IMR-90 (cell line): ENCODE results near the gene ADAM23. TPM values are rescaled to one million over a fixed set of nuclear protein-coding genes. Genes with fewer than 3 reads are reported as not detected.

ENCODE experiments used
- ATAC-seq: fragments of 200-7000 bp; cut with Tn5 transposase; 2 replicates; pipeline ENCODE4 v1.9.1; 2020; ENCODE audit warnings: low read depth, mild to moderate bottlenecking, moderate library complexity
- BruUV-seq: library from RNA; stranded (reverse); fragments of 400-500 nt; replicated peaks from 2 replicates; lab custom pipeline; 2021; lab: Mats Ljungman, UMichigan
- CTCF ChIA-PET: fragments of 300-600 bp; formaldehyde crosslinking; extraction: SDS; loops from one replicate; lab custom pipeline; 2021; ENCODE audit warnings: antibody characterized with exemption; lab: Yijun Ruan, JAX
- POLR2A ChIA-PET: fragments of 300-600 bp; sonication (Branson Sonifier 250); formaldehyde crosslinking; loops from one replicate; lab custom pipeline; 2022; ENCODE audit warnings: antibody characterized with exemption; ENCODE audit not compliant: unreplicated experiment; lab: Charles Lee
- DNase-seq: peaks from one replicate; pipeline ENCODE4 v3.0.0; 2013
- H2AFZ ChIP-seq: replicated peaks from 2 replicates; pipeline ENCODE3; 2013; ENCODE audit warnings: low read length, mild to moderate bottlenecking; ENCODE audit not compliant: poor library complexity
- H2AK5ac ChIP-seq: 2 replicates; pipeline ENCODE4 v1.6.1; 2013; ENCODE audit warnings: low read depth, low read length, inconsistent platforms
- H2AK9ac ChIP-seq: replicated peaks from 2 replicates; pipeline ENCODE3; 2013; ENCODE audit warnings: mild to moderate bottlenecking, low read depth, low read length, moderate library complexity; ENCODE audit not compliant: poor library complexity
- H2BK120ac ChIP-seq: 2 replicates; pipeline ENCODE4 v1.6.1; 2013; ENCODE audit warnings: low read depth, low read length, inconsistent platforms
- H2BK15ac ChIP-seq: 3 replicates; pipeline ENCODE4 v1.6.1; 2013; ENCODE audit warnings: low read depth, low read length, inconsistent platforms
- H2BK20ac ChIP-seq: 2 replicates; pipeline ENCODE4 v1.6.1; 2013; ENCODE audit warnings: low read depth, mild to moderate bottlenecking, inconsistent platforms, low read length, moderate library complexity
- H2BK5ac ChIP-seq: 2 replicates; pipeline ENCODE4 v1.6.1; 2013; ENCODE audit warnings: mild to moderate bottlenecking, low read depth, low read length, inconsistent platforms; ENCODE audit not compliant: poor library complexity, severe bottlenecking
- H3K14ac ChIP-seq: replicated peaks from 2 replicates; pipeline ENCODE4 v1.6.1; 2013; ENCODE audit warnings: low read depth, low read length, inconsistent platforms
- H3K18ac ChIP-seq: 2 replicates; pipeline ENCODE4 v1.6.1; 2013; ENCODE audit warnings: low read depth, low read length, control low read depth
- H3K23ac ChIP-seq: 2 replicates; pipeline ENCODE4 v1.6.1; 2013; ENCODE audit warnings: low read depth, low read length, inconsistent platforms
- H3K27ac ChIP-seq: 2 replicates; pipeline ENCODE4 v1.5.1; 2013; ENCODE audit warnings: mild to moderate bottlenecking, control low read depth, low read length; ENCODE audit not compliant: insufficient read depth
- H3K27me3 ChIP-seq: 2 replicates; pipeline ENCODE4 v1.6.1; 2013; ENCODE audit warnings: low read length; ENCODE audit not compliant: control insufficient read depth, insufficient read depth
- H3K36me3 ChIP-seq: 2 replicates; pipeline ENCODE4 v1.6.1; 2013; ENCODE audit warnings: low read length, mixed read lengths; ENCODE audit not compliant: control insufficient read depth, insufficient read depth
- H3K4ac ChIP-seq: 2 replicates; pipeline ENCODE4 v1.6.1; 2013; ENCODE audit warnings: low read depth, low read length, inconsistent platforms
- H3K4me1 ChIP-seq: 2 replicates; pipeline ENCODE4 v1.6.1; 2013; ENCODE audit warnings: low read length, mixed read lengths; ENCODE audit not compliant: control insufficient read depth, insufficient read depth
- H3K4me2 ChIP-seq: 2 replicates; pipeline ENCODE4 v1.6.1; 2013; ENCODE audit warnings: low read depth, mild to moderate bottlenecking, control low read depth, low read length, moderate library complexity
- H3K4me3 ChIP-seq: 2 replicates; pipeline ENCODE4 v1.5.1; 2013; ENCODE audit warnings: low read depth, mild to moderate bottlenecking, control low read depth, low read length, moderate library complexity; ENCODE audit not compliant: insufficient read depth
- H3K56ac ChIP-seq: 2 replicates; pipeline ENCODE4 v1.6.1; 2013; ENCODE audit warnings: low read length, inconsistent platforms; ENCODE audit not compliant: insufficient read depth; ENCODE audit errors: extremely low read depth
- H3K79me1 ChIP-seq, 2 experiments: 2 replicates each; pipeline ENCODE4 v1.6.1; 2013; ENCODE audit warnings: low read length in 2 of 2, inconsistent platforms in 1 of 2, low read depth in 1 of 2
- H3K9ac ChIP-seq: 2 replicates; pipeline ENCODE4 v1.6.1; 2013; ENCODE audit warnings: low read depth, low read length, control low read depth
- H3K9me1 ChIP-seq: 2 replicates; pipeline ENCODE4 v1.6.1; 2013; ENCODE audit warnings: low read length, inconsistent platforms; ENCODE audit not compliant: insufficient read depth
- H3K9me3 ChIP-seq: 2 replicates; pipeline ENCODE4 v1.6.1; 2013; ENCODE audit warnings: low read length; ENCODE audit not compliant: control insufficient read depth, insufficient read depth
- H4K20me1 ChIP-seq: 2 replicates; pipeline ENCODE4 v1.6.1; 2013; ENCODE audit warnings: low read length, inconsistent platforms; ENCODE audit not compliant: insufficient read depth
- H4K5ac ChIP-seq: 2 replicates; pipeline ENCODE4 v1.6.1; 2013; ENCODE audit warnings: mild to moderate bottlenecking, low read depth, low read length, control low read depth
- H4K8ac ChIP-seq, 2 experiments: 2 replicates each; pipeline ENCODE4 v1.6.1; 2013; ENCODE audit warnings: low read depth in 2 of 2, low read length in 2 of 2, control low read depth in 1 of 2, inconsistent platforms in 1 of 2
- H4K91ac ChIP-seq: 2 replicates; pipeline ENCODE4 v1.6.1; 2013; ENCODE audit warnings: low read depth, low read length, inconsistent platforms; ENCODE audit not compliant: insufficient read depth
- BHLHE40 ChIP-seq: fragments of 150-350 bp; IDR thresholded peaks from 2 replicates; pipeline ENCODE4 v1.6.1; 2016; ENCODE audit warnings: mild to moderate bottlenecking, low read depth, low read length
- CEBPB ChIP-seq: IDR thresholded peaks from 2 replicates; pipeline ENCODE4 v1.6.1; 2012; ENCODE audit warnings: low read depth, low read length, improper control_type of control experiment
- CHD1 ChIP-seq: IDR thresholded peaks from 2 replicates; pipeline ENCODE4 v1.6.1; 2012; ENCODE audit warnings: low read depth, low read length, improper control_type of control experiment
- FOS ChIP-seq: fragments of 150-350 bp; IDR thresholded peaks from 2 replicates; pipeline ENCODE4 v1.6.1; 2016; ENCODE audit warnings: low read depth, low read length
- MAFK ChIP-seq: IDR thresholded peaks from 2 replicates; pipeline ENCODE4 v1.6.1; 2012; ENCODE audit warnings: low read depth, low read length, improper control_type of control experiment
- MAZ ChIP-seq: IDR thresholded peaks from 2 replicates; pipeline ENCODE4 v1.6.1; 2012; ENCODE audit warnings: low read depth, mild to moderate bottlenecking, low read length, improper control_type of control experiment, moderate library complexity, borderline replicate concordance
- MXI1 ChIP-seq: IDR thresholded peaks from 2 replicates; pipeline ENCODE4 v1.6.1; 2012; ENCODE audit warnings: low read depth, mild to moderate bottlenecking, low read length, moderate library complexity, borderline replicate concordance
- NFE2L2 ChIP-seq: fragments of 150-350 bp; IDR thresholded peaks from 2 replicates; pipeline ENCODE4 v1.6.1; 2016; ENCODE audit warnings: low read depth, mild to moderate bottlenecking, low read length
- POLR2A ChIP-seq: IDR thresholded peaks from 2 replicates; pipeline ENCODE4 v1.6.1; 2012; ENCODE audit warnings: mild to moderate bottlenecking, low read depth, low read length
- RAD21 ChIP-seq: IDR thresholded peaks from 2 replicates; pipeline ENCODE4 v1.6.1; 2012; ENCODE audit warnings: low read length, improper control_type of control experiment
- RCOR1 ChIP-seq: IDR thresholded peaks from 2 replicates; pipeline ENCODE4 v1.6.1; 2012; ENCODE audit warnings: mild to moderate bottlenecking, low read length, improper control_type of control experiment; ENCODE audit not compliant: insufficient replicate concordance
- RFX5 ChIP-seq: IDR thresholded peaks from 2 replicates; pipeline ENCODE4 v1.8.0; 2012; ENCODE audit warnings: low read depth, mild to moderate bottlenecking, low read length, moderate library complexity
- SMC3 ChIP-seq: fragments of 150-350 bp; IDR thresholded peaks from 2 replicates; pipeline ENCODE4 v1.6.1; 2016; ENCODE audit warnings: low read depth, mild to moderate bottlenecking, antibody characterized with exemption, low read length, moderate library complexity
- WGBS, 2 experiments: methylation state at CpG; one replicate each; pipeline versions ENCODE4 v1.1.5 to v1.1.7; 2013; ENCODE audit warnings: missing lambda C conversion rate in 2 of 2; ENCODE audit not compliant: insufficient read length in 1 of 2; ENCODE audit errors: extremely low coverage in 2 of 2; 5-methylcytosine and 5-hydroxymethylcytosine counted together
- dilution Hi-C: fragments of 300-500 bp; cut with HindIII; formaldehyde crosslinking; loops from one replicate; pipeline ENCODE4 v1.14.3; 2018; ENCODE audit warnings: low sequenced_read_pairs; ENCODE audit not compliant: unreplicated experiment
- in situ Hi-C: fragments of 300-500 bp; cut with MboI; formaldehyde crosslinking; loops from 3 replicates; pipeline ENCODE4 v1.14.3; 2019; ENCODE audit warnings: low sequenced_read_pairs, inconsistent platforms, mixed read lengths
- intact Hi-C: fragments of 100-400 bp; cut with micrococcal nuclease; formaldehyde crosslinking; loops from 2 replicates; pipeline ENCODE4 v1.10.0; 2022
- polyA plus RNA-seq, 3 experiments: library from polyadenylated mRNA; depleted of rRNA; stranded (reverse); fragments of >200 nt; gene quantifications; 2 replicates each; pipeline ENCODE4 v1.2.3, GENCODE V29; 2012; ENCODE audit warnings: low replicate concordance in 1 of 3
- total RNA-seq: library from RNA; depleted of rRNA; stranded (reverse); fragments of >200 nt; gene quantifications from 2 replicates; pipeline ENCODE4 v1.2.3, GENCODE V29; 2012
- TF ChIP-seq, protein P1 (sequence below): fragments of 150-350 bp; IDR thresholded peaks from 2 replicates; pipeline ENCODE4 v1.6.1; 2016; ENCODE audit warnings: low read depth, mild to moderate bottlenecking, low read length, moderate library complexity, borderline replicate concordance
- TF ChIP-seq, protein P2 (sequence below): fragments of 150-350 bp; IDR thresholded peaks from 2 replicates; pipeline ENCODE4 v1.6.1; 2017; ENCODE audit warnings: mild to moderate bottlenecking, antibody characterized with exemption, low read length, low read depth
- TF ChIP-seq, protein P3 (sequence below): conservative IDR thresholded peaks from 2 replicates; pipeline ENCODE4 v1.5.1; 2012; ENCODE audit warnings: mild to moderate bottlenecking, low read depth, low read length, improper control_type of control experiment

The ADAM23 gene
- total and polyA plus RNA-seq, 2 of the 4 experiments (the other 2 are of a cell fraction) = 2.9 to 10.3 TPM

- Histone ChIP-seq H4K8ac (no peak overlapping the region), H4K91ac (no peak overlapping the region), H3K4ac (no peak overlapping the region), H3K27me3 (no peaks in the 10 kb centered on the region), H2BK120ac (no peak overlapping the region), H3K9ac (no peak overlapping the region), H2AK5ac (no peak overlapping the region), H3K4me2 (no peak overlapping the region), H2BK5ac (no peak overlapping the region), H3K4me1 (no peaks in the 10 kb centered on the region), H3K9me3 (no peaks in the 10 kb centered on the region), H3K18ac (no peak overlapping the region), H4K5ac (no peak overlapping the region), H3K14ac (no peak overlapping the region), H2AK9ac (no peak overlapping the region), H3K79me1 (no peaks in the 10 kb centered on the region), H3K4me3 (no peak overlapping the region), H3K23ac (no peak overlapping the region), H3K9me1 (no peaks in the 10 kb centered on the region), H2BK20ac (no peak overlapping the region), H3K56ac (no peak overlapping the region), H4K20me1 (no peaks in the 10 kb centered on the region), H3K36me3 (no peaks in the 10 kb centered on the region), H2AFZ (no peak overlapping the region), H2BK15ac (no peak overlapping the region), H3K27ac (no peak overlapping the region)
- BruUV-seq = no TSS peak
- DNase-seq (no peak), ATAC-seq (peak; percentile 50)
- ChIA-PET CTCF (interaction anchor here (1.2 kb wide), 2 partner anchors 12 to 14 kb away, joined by 3 read pairs; no protein-coding TSS in a partner anchor), POLR2A (no interaction called here)
- intact Hi-C loops = no loop called here
- in situ Hi-C loops = no loop called here
- TF ChIP-seq BHLHE40 (no peak), MAZ (no peak), NFE2L2 (no peak), RAD21 (no peak), CHD1 (no peak), FOS (no peak), CEBPB (no peak), RCOR1 (no peak), RFX5 (no peak), MAFK (no peak), POLR2A (no peak), MXI1 (no peak), SMC3 (no peak)
- TF ChIP-seq, protein P1, sequence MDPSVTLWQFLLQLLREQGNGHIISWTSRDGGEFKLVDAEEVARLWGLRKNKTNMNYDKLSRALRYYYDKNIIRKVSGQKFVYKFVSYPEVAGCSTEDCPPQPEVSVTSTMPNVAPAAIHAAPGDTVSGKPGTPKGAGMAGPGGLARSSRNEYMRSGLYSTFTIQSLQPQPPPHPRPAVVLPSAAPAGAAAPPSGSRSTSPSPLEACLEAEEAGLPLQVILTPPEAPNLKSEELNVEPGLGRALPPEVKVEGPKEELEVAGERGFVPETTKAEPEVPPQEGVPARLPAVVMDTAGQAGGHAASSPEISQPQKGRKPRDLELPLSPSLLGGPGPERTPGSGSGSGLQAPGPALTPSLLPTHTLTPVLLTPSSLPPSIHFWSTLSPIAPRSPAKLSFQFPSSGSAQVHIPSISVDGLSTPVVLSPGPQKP = no peak
- TF ChIP-seq, protein P2, sequence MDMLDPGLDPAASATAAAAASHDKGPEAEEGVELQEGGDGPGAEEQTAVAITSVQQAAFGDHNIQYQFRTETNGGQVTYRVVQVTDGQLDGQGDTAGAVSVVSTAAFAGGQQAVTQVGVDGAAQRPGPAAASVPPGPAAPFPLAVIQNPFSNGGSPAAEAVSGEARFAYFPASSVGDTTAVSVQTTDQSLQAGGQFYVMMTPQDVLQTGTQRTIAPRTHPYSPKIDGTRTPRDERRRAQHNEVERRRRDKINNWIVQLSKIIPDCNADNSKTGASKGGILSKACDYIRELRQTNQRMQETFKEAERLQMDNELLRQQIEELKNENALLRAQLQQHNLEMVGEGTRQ = no peak
- TF ChIP-seq, protein P3, sequence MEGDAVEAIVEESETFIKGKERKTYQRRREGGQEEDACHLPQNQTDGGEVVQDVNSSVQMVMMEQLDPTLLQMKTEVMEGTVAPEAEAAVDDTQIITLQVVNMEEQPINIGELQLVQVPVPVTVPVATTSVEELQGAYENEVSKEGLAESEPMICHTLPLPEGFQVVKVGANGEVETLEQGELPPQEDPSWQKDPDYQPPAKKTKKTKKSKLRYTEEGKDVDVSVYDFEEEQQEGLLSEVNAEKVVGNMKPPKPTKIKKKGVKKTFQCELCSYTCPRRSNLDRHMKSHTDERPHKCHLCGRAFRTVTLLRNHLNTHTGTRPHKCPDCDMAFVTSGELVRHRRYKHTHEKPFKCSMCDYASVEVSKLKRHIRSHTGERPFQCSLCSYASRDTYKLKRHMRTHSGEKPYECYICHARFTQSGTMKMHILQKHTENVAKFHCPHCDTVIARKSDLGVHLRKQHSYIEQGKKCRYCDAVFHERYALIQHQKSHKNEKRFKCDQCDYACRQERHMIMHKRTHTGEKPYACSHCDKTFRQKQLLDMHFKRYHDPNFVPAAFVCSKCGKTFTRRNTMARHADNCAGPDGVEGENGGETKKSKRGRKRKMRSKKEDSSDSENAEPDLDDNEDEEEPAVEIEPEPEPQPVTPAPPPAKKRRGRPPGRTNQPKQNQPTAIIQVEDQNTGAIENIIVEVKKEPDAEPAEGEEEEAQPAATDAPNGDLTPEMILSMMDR = no peak
- dilution Hi-C loops = no loop called here
- WGBS, 2 experiments = no CpG with 5 or more reads among the region's 3 CpGs
These were observed 19.2 kb upstream of the ADAM23 start for GRCh38 chr2:206424134-206424533.
